Measurements from ENCODE around the gene PLIN4. TPM values are rescaled to one million over a fixed set of nuclear protein-coding genes. Genes with fewer than 3 reads are reported as not detected.
"Not testable (repeated sequence)": the region's sequence is repeated elsewhere in the genome, so short reads cannot be mapped to it uniquely, and the experiment has no call there.

Gene PLIN4
- total RNA-seq, 1 donor from 2014 or later: 0.32 TPM

GRCh38 chr19:4548238-4548584, 29.9 kb upstream of the PLIN4 start:
- no peak for DNase-seq (ENCODE audit: low read depth)

DNA sequence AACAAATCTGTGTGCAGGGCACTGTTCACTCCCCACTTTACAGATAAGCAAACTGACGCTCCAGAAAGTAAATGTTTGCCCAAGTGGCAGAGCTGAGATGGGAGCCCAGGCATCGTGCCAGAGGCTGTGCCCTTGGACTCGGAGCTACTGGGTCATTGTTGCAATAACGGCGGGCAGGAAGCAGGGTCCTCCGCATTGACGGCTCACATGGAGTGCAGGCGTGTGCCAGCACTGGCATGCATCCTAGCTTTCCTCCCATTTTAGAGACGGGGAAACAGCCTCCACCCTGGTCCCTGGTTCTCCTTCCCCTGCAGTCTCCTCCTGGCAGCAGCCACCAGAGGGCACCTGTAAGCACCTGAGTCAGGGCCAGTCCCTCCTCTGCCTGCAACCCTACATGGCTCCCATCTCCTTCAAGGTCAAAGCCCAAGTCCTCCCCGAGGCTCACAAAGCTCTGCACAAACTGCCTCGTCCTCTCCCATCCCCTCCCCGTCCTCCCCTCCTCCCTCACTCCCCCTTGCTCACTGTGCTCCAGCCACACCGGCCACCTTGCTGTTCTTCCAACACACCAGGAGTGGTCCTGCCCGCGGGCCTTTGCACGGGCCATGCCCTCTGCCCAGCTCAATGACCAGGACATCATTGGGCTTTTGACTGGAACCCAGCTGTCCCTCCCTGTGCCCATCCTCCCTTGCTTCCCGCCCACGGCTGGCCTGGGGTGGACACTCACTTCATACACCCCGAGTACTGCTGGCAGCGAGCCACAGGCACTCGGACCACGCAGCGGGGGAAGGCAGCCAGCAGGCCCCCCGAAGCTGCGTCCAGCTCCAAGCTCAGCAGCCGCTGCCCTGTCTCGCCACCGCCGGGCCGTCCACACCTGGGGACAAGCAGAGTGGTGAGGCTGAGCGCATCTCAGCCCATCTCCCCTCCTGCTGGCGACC, 29.3 kb upstream of the PLIN4 start:
- no peak for DNase-seq (ENCODE audit: low read depth)

DNA sequence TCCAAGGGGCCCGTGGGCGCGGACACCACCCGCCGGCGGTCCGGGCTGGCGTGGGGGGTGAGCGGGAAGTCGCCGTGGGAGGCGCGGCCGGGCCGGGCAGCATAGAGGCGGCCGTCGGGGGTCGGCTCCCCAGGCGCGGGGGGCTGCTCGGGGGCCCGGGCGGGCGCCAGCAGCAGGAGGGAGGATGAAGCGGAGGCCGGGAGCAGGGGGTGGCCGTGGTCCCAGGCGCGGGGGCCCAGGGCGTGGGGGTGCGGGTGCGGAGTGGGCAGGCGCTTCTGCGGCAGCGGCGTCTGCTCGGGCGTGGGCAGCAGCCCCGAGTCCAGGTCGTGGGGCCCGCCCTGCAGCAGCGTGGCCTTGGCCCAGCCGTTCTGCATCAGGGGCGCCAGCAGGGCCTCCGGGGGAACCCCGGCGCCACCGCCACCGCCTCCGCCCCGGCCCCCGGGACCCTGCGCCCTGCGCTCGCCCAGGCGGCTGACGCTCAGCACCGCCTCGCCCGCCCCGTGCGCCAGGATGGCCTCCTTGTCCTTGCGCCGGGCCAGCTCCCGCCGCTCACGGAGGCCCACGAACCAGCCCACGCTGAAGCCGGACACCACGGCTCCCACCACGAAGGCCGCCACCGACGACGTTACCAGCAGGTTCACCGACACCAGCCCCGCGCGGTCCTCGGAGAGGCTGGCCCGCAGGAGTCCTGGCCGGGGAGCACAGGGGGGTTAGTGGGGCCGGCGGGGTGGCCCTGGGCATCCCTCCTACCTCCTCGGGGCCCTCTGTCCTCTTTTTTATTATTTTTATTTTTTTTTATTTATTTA, 25.8 kb upstream of the PLIN4 start:
- no peak for DNase-seq (ENCODE audit: low read depth)

- no peak for DNase-seq (ENCODE audit: low read depth)
Measured at GRCh38 chr19:4542896-4543841, 24.9 kb upstream of the PLIN4 start.

DNA sequence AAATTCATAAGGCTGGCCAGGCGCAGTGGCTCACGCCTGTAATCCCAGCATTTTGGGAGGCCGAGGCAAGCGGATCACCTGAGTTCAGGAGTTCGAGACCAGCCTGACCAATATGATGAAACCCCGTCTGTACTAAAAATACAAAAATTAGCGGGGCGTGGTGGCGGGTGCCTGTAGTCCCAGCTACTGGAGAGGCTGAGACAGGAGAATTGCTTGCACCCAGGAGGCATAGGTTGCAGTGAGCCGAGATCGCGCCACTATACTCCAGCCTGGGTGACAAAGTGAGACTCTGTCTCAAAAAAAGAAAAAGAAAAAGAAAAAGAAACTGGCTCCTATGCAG, 23.5 kb upstream of the PLIN4 start:
- DNase-seq (ENCODE audit: low read depth): not testable (repeated sequence)

DNA sequence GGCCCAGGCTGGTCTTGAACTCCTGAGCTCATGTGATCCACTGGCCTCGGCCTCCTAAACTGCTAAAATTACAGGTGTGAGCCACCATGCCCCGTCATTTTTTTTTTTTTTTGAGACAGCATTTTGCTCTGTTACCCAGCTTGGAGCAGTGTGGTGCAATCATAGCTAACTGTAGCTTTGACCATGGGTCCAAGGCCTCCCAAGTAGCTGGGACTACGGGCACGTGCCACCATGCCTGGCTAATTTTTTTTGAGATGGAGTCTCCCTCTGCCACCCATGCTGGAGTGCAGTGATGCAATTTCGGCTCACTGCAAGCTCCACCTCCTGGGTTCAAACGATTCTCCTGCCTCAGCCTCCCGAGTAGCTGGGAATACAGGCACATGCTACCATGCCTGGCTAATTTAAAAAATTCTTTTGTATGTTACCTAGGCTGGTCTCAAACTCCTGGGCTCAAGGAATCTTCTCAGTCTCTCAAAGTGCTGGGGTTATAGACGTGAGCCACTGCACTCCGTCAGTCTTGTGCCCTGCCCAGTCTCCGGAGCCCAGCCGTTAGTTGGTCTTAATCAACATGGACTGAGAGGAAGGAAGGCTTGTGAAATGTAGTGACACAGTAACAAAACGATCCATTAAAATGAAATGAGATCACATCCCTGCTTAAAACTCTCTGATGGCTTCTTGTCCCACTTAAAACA, 23.0 kb upstream of the PLIN4 start:
- DNase-seq (ENCODE audit: low read depth): no peak

DNA sequence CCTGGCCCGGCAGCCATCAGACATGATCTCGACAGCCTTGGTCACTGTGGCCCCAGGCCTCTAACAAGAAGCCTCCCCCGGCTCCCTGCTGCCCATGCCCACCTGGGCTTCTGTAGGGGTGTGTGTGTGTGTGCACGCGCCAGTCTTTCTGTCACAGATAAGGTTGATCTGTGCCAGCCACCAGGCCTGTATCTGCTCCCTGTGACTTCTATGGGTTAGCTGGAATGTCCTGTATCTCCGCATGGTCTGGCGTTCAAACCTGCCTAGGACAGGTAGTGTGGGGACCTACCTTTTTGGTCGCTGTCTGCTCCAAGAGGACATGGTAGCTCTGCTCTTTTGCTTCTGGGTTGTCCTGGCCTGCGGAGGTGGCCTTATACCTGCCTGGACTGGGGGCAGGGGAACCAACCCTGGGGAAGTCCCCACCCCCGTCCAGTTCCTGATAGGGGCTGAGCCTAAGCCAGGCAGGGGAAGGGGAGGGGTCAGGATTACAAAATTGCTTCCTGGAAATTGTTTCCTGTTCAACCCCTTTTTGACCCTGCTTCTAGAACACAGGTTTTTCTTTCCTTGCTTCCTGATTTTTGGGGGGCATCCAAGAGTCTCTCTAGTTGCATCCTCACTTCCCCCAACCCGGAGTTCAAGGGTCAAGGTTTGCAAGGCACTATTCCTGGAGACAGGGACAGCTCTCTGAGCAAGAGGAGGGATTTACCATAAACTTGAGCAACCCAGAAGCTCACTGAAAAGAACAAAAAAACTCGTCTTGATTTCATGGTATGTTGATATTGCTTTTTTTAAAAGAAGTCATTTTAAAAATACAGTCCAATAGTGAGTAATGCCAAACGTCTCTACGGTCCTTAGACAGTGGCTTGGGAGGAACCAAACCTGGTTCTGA, 21.7 kb upstream of the PLIN4 start, which contains the start of gene LRG1:
Gene LRG1, minus strand, starts transcription at position 344 of the 889 bp plus-strand sequence. Its CDS starts 23 bp downstream, at position 321.
- no peak for DNase-seq (ENCODE audit: low read depth)

- DNase-seq (ENCODE audit: low read depth): no peak
Measured at GRCh38 chr19:4539169-4539692, 20.9 kb upstream of the PLIN4 start.

DNA sequence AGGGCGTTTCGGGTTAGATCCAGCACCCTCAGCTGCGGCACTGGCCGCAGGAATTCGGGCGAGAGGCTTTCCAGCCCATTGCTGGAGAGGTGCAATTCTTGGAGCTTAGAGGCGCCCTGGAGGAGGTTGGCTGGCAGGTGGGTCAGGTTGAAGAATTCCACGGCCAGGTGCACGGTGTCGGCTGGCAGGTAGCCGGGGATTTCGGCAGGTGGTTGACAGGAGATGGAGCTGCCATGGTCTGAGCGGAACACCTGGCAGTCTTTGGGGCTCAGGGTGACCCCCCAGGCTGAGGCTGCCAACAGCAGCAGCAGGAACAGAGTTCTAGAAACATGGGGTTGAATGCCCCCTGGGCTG, 20.3 kb upstream of the PLIN4 start:
- DNase-seq (ENCODE audit: low read depth): no peak

GRCh38 chr19:4537953-4538600, 19.8 kb upstream of the PLIN4 start:
- DNase-seq (ENCODE audit: low read depth): no peak

- DNase-seq (ENCODE audit: low read depth): peak; percentile 20
Measured at GRCh38 chr19:4536798-4537197, 18.5 kb upstream of the PLIN4 start.

DNA sequence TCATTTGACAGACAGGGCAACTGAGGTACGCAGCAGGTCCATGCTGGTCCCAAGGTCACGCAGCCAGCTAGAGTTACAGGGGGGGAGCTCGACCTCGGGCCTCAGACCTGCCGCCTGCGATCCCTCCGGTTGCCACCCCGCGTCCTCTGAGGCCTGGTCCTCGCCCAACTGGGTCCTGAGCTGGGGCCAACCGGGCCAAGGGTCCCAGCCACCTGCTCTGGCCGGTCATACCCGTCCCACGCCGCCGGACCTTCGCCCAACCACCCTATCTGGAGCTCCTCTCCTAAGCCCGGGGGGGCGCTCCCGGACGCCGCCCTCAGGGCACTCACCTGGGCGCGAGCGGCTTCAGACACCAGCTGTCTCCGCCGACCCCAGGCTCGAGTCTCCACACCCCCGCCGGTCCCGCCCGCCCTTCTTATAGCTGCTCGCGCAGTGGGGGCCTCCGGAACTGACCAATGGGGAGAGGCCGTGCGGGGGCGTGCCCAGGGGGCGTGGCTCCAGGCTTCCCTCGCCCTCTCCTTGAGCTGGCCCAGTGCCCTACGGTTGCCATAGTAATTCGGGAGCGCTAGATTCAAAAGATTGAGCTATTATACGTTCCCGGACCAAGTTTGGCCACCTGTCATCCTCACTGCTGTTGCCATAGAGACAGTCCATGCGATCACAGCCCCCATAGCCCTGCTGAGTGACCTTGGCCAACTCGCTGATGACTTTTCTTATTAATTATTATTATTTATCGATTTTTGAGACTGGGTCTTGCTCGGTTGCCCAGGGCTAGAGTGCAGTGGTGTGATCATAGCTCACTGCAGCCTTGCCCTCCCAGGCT, 16.8 kb upstream of the PLIN4 start, which contains the start of gene PLIN5:
Gene PLIN5, minus strand, starts transcription at position 389 of the 823 bp plus-strand sequence. CDS start 1,150 bp downstream, outside the sequence.
- DNase-seq (ENCODE audit: low read depth): peak; percentile 54

DNA sequence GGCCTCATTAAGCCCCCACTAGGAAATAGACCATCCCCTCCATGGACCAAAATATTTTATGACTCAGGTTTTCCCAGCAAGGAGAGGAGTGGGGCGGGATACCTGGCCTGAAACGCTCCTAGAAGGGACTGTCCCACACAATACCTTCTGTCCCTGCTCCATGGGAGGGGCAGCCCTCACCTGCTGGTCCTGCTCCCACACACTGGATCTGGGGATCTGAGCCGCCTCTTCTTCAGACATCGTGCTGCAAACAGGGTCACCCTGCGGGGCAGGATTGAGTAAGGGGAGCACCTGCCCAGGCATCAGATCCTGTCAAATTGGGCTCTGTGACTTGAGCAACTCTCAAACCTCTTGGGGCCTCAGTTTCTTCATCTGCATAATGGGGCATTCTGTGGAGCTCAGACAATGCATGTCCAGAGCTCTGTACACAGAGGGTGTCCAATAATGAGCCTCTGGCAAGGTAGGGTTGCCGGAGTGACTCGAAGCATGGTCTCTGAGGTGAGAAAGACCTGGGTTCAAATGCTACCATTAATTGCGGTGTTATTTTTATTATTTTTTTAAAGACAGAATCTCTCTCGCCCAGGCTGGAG, 15.6 kb upstream of the PLIN4 start:
- DNase-seq (ENCODE audit: low read depth): no peak

- DNase-seq (ENCODE audit: low read depth): no peak
Measured at GRCh38 chr19:4533334-4533733, 15.0 kb upstream of the PLIN4 start.

GRCh38 chr19:4531562-4532165, 13.4 kb upstream of the PLIN4 start:
- no peak for DNase-seq (ENCODE audit: low read depth)

GRCh38 chr19:4529924-4530522, 11.7 kb upstream of the PLIN4 start:
- no peak for DNase-seq (ENCODE audit: low read depth)

- no peak for DNase-seq (ENCODE audit: low read depth)
Measured at GRCh38 chr19:4528843-4529242, 10.6 kb upstream of the PLIN4 start.

All from myocyte (in vitro differentiated cells).